ENCODE results near the gene POLR2I.

GRCh38 chr19:36151144-36152018 lies 36.7 kb upstream of the POLR2I start:
- TF ChIP-seq CTCF (IDR thresholded peaks at IDR 0.05) (no peak), POLR2AphosphoS5 (IDR thresholded peaks at IDR 0.05) (peak; percentile 70 to 77 (median 76))

All from sigmoid colon (tissue), 4 donors.